Sigmoid colon (tissue), 4 donors: ENCODE measurements around the gene PDS5A.

Experiments used
- CTCF ChIP-seq, 4 experiments: fragments of 450-650 bp in 3 of 4; fragments of 200-600 bp in 1 of 4; IDR thresholded peaks; one replicate each; pipeline ENCODE4 v1.5.1; 2016 to 2019; ENCODE audit warnings: antibody characterized with exemption in 4 of 4, mild to moderate bottlenecking in 3 of 4, moderate library complexity in 2 of 4
- POLR2AphosphoS5 ChIP-seq, 4 donors: sonication (generic); formaldehyde crosslinking; IDR thresholded peaks; one replicate each; pipeline ENCODE4 v1.6.1; 2017; ENCODE audit warnings: antibody characterized with exemption in 4 of 4

DNA sequence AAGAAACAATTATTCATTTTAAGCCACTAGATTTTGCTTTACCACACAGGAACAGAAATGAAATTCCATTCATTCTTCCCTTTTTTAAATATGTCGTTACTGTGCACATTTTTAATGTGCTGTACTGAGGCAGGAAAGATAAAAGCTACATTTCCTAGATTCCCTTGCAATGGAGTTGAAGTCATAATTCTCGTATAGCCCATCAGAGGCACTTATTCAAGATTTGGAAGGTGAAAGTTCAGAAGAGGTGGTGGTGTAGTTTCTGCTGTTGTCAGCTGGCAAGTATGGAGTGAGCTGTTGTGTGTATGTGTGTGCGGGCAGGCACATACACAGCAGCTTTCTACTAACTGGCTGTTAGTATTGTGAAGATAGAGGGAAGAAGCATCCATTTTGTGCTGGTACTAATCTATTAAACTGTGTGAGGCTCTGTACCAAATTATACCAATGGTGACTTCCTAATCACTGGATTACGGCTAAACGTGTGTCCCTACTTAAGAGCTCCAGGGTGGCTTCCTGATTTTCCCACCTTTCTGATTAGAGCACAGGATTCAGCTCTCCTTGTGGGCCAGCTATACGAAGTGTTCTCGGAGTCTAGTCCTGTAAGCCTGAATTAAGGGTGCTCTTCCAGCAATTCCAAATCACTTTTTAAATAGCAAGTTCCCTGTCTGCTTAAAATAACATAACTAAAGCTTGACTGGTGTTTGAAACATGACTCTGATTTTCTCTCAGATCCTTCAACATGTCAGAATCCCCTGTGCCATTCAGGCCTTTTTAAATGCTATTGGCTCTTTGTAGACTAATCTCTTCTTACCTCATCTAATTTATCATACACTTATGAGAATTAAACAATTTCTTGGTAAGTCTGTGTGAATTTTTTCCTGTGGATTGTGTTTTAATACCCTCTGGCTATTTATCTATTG is 43.8 kb downstream of the PDS5A start:
- TF ChIP-seq CTCF (IDR thresholded peaks at IDR 0.05): no peak
- TF ChIP-seq POLR2AphosphoS5 (IDR thresholded peaks at IDR 0.05): no peak
